Hepatocyte (in vitro differentiated cells): ENCODE measurements around the gene ABR. TPM values are rescaled to one million over a fixed set of nuclear protein-coding genes. Genes with fewer than 3 reads are reported as not detected.
"Not testable (repeated sequence)": the region's sequence is repeated elsewhere in the genome, so short reads cannot be mapped to it uniquely, and the experiment has no call there.

Experiments used
- DNase-seq: peaks from one replicate; pipeline ENCODE4 v3.0.0-alpha.2; 2016; ENCODE audit warnings: low spot score
- H2AFZ ChIP-seq: fragments of 200-600 bp; sonication (generic); 2 replicates; pipeline ENCODE4 v1.6.0; 2016; ENCODE audit warnings: antibody characterized with exemption, mild to moderate bottlenecking
- H3K27ac ChIP-seq: fragments of 200-600 bp; sonication (generic); 2 replicates; pipeline ENCODE4 v1.5.1; 2016; ENCODE audit warnings: mild to moderate bottlenecking
- H3K27me3 ChIP-seq: fragments of 200-600 bp; sonication (generic); 2 replicates; pipeline ENCODE4 v1.6.1; 2016
- H3K36me3 ChIP-seq: fragments of 200-600 bp; sonication (generic); replicated peaks from 2 replicates; pipeline ENCODE4 v1.5.1; 2016; ENCODE audit warnings: low read depth; ENCODE audit not compliant: insufficient read depth
- H3K4me1 ChIP-seq: fragments of 200-600 bp; sonication (generic); 2 replicates; pipeline ENCODE4 v1.5.1; 2016; ENCODE audit warnings: mild to moderate bottlenecking, moderate library complexity; ENCODE audit not compliant: insufficient read depth
- H3K4me2 ChIP-seq: fragments of 200-600 bp; sonication (generic); 2 replicates; pipeline ENCODE4 v1.6.0; 2016
- H3K4me3 ChIP-seq: fragments of 200-600 bp; sonication (generic); 2 replicates; pipeline ENCODE4 v1.5.1; 2016; ENCODE audit warnings: mild to moderate bottlenecking
- H3K79me2 ChIP-seq: fragments of 200-600 bp; sonication (generic); 2 replicates; pipeline ENCODE4 v1.6.0; 2017; ENCODE audit warnings: mild to moderate bottlenecking
- H3K9me2 ChIP-seq: fragments of 200-600 bp; sonication (generic); replicated peaks from 2 replicates; pipeline ENCODE4 v1.6.0; 2017; ENCODE audit warnings: mild to moderate bottlenecking; ENCODE audit not compliant: insufficient read depth
- H3K9me3 ChIP-seq: fragments of 200-600 bp; sonication (generic); 2 replicates; pipeline ENCODE4 v1.5.1; 2016; ENCODE audit warnings: low read depth, mild to moderate bottlenecking
- H4K20me1 ChIP-seq: fragments of 200-600 bp; sonication (generic); 2 replicates; pipeline ENCODE4 v1.6.0; 2016; ENCODE audit warnings: mild to moderate bottlenecking; ENCODE audit not compliant: insufficient read depth, poor library complexity, severe bottlenecking
- EZH2 ChIP-seq: fragments of 200-600 bp; sonication (generic); IDR thresholded peaks from 2 replicates; pipeline ENCODE4 v1.6.1; 2016; ENCODE audit warnings: antibody characterized with exemption, mild to moderate bottlenecking, borderline replicate concordance
- EZH2phosphoT487 ChIP-seq: fragments of 200-600 bp; sonication (generic); IDR thresholded peaks from one replicate; pipeline ENCODE4 v1.6.1; 2018; ENCODE audit warnings: antibody characterized with exemption, mild to moderate bottlenecking, low read depth, moderate library complexity; ENCODE audit not compliant: unreplicated experiment, severe bottlenecking
- WGBS: methylation state at CpG from one replicate; pipeline ENCODE4 v1.1.6; 2016; ENCODE audit warnings: low lambda C conversion rate; ENCODE audit errors: missing lambda C conversion rate; 5-methylcytosine and 5-hydroxymethylcytosine counted together
- polyA plus RNA-seq: library from polyadenylated mRNA; unstranded; fragments of >200 nt; fragmentation: Nextera tagmentation; extraction: Ambion mirVana; gene quantifications from 2 replicates; pipeline ENCODE4 v1.2.1, GENCODE V29; 2016
- total RNA-seq: library from RNA; depleted of rRNA; stranded (reverse); fragments of >200 nt; gene quantifications from 2 replicates; pipeline ENCODE4 v1.2.3, GENCODE V29; 2014
- TF ChIP-seq, protein P1 (sequence below): fragments of 200-600 bp; sonication (generic); IDR thresholded peaks from 2 replicates; pipeline ENCODE4 v1.5.1; 2016; ENCODE audit warnings: antibody characterized with exemption, mild to moderate bottlenecking; ENCODE audit not compliant: poor library complexity

Gene ABR
- total and polyA plus RNA-seq, 2 experiments from 2014 or later, result 26.8 to 51.5 TPM

DNA sequence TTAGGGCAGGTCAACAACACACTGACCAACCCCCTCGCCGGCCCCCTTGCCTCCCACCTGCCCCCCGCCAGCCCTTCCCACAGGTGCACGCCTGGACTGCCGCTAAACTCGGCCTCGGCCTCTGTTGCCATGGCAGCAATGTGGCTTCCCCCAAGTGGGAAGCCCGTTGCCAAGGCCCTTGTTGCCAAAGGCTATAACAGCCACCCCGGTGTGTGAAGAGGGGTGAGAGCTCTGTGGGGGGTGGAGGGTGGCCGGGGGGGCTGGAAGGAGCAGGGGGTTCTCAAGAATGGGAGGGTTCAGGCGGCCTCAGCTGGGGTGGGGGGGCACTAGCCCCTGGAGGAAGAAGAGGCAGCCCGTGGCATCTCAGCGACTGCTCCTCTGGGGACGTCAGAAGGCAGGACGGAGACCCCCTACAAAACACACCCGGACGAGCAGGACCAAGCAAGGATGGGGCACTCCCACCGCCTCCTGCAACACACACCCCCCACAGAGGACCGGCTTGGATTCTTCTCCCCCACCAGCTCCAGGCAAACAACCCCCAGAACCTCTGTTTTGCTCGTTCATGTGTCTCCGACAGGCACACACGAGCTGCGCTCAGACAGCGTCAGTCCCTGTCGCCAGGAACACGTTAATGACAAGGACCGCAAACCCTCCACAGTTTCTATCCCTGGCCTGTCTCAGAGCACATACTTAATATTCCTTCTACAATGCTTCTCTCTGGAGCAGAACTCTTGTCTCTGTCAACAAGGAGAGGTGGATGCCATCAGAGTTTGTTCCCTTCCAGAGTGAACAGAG lies 55.7 kb downstream of the ABR start:
- H3K9me3 ChIP-seq, result no peaks in the 10 kb centered on the region
- 90% methylated on average over 11 of the region's 27 CpGs for WGBS
- no peaks in the 10 kb centered on the region for H4K20me1 ChIP-seq
- no peak overlapping the region for H2AFZ ChIP-seq
- no peak for DNase-seq
- no peak overlapping the region for H3K4me2 ChIP-seq
- H3K4me1 ChIP-seq, result peaks cover 12% of the 10 kb centered on the region
- no peaks in the 10 kb centered on the region for H3K79me2 ChIP-seq
- no peak for TF ChIP-seq EZH2
- TF ChIP-seq, protein P1, sequence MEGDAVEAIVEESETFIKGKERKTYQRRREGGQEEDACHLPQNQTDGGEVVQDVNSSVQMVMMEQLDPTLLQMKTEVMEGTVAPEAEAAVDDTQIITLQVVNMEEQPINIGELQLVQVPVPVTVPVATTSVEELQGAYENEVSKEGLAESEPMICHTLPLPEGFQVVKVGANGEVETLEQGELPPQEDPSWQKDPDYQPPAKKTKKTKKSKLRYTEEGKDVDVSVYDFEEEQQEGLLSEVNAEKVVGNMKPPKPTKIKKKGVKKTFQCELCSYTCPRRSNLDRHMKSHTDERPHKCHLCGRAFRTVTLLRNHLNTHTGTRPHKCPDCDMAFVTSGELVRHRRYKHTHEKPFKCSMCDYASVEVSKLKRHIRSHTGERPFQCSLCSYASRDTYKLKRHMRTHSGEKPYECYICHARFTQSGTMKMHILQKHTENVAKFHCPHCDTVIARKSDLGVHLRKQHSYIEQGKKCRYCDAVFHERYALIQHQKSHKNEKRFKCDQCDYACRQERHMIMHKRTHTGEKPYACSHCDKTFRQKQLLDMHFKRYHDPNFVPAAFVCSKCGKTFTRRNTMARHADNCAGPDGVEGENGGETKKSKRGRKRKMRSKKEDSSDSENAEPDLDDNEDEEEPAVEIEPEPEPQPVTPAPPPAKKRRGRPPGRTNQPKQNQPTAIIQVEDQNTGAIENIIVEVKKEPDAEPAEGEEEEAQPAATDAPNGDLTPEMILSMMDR, result no peak
- no peak for TF ChIP-seq EZH2phosphoT487
- no peak overlapping the region for H3K27ac ChIP-seq
- H3K27me3 ChIP-seq, result no peaks in the 10 kb centered on the region
- no peaks in the 10 kb centered on the region for H3K36me3 ChIP-seq
- H3K9me2 ChIP-seq, result no peaks in the 10 kb centered on the region
- H3K4me3 ChIP-seq, result no peak overlapping the region

DNA sequence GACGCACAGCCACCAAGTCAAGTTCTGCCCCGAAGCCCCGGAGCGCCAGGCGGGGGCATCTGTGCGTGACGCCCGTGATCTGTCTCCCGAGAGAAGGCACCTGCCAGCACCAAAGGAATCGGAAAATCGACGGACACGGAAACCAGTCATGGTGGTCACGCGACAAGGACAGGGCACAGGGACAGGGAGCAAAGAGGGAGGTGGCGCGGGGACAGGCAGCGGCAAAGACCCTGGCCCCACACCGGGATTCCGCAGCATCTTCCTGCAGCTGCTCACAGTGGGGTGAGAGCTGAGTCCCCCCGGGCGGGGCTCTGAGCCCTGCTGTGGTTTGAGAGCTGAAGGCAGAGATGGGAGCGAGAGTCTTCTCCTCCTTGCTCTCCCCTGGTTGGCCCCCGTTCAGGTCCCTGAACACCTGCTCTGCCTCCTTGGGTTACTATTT lies 56.4 kb downstream of the ABR start:
- 85% methylated on average over 24 of the region's 24 CpGs for WGBS
- no peak overlapping the region for H3K4me3 ChIP-seq
- no peak overlapping the region for H2AFZ ChIP-seq
- H3K4me2 ChIP-seq, result no peak overlapping the region
- H3K4me1 ChIP-seq, result peaks cover 12% of the 10 kb centered on the region
- no peaks in the 10 kb centered on the region for H3K79me2 ChIP-seq
- no peaks in the 10 kb centered on the region for H4K20me1 ChIP-seq
- no peaks in the 10 kb centered on the region for H3K27me3 ChIP-seq
- no peaks in the 10 kb centered on the region for H3K9me2 ChIP-seq
- no peaks in the 10 kb centered on the region for H3K36me3 ChIP-seq
- H3K27ac ChIP-seq, result peak overlapping the region; percentile 29
- DNase-seq, result no peak
- H3K9me3 ChIP-seq, result no peaks in the 10 kb centered on the region
- TF ChIP-seq EZH2phosphoT487, result no peak
- TF ChIP-seq, protein P1, result no peak
- TF ChIP-seq EZH2, result no peak

DNA sequence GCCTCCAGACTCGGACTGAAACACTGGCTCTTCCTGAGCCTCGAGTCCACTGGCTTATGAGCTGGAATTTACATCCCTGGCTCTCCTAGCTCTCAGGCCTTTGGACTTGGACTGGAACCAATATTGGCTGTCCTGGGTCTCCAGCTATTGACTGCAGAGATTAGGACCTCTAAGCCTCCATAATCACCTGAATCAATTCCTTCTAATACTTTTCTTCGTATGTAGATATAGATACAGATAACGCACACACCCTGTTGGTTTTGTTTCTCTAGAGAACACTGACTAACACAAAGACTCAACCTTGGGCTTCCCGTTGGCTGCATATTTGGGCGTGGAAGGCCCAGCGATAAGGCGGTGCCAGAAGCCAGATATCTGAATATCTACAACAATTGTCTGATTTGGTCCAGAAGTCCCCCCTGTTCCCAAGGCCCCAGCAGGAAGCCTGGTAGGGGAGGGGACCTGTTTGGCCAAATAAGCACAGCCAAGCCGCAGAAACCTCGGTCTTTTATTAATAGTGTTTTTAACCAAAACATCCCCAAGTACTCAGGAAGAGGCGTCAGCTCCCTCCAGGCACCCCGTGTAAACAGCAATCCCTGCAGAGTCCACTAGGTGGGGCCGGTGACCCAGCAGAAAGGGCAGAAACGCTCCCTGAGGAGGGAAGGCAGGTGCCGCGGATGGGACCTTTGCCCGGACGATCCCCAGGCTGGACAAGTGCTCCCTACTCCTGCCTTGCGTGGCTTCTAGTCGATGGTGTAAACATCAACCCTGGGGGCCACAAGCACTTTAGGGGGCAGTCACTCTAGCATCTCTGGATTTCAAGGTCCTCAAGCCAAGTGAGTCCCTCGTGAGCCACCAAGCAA lies 57.0 kb downstream of the ABR start:
- Histone ChIP-seq H3K9me3 (no peaks in the 10 kb centered on the region), H3K4me3 (no peak overlapping the region), H3K36me3 (no peaks in the 10 kb centered on the region), H3K4me1 (peaks cover 12% of the 10 kb centered on the region), H4K20me1 (no peaks in the 10 kb centered on the region), H3K79me2 (no peaks in the 10 kb centered on the region), H3K27me3 (no peaks in the 10 kb centered on the region), H2AFZ (no peak overlapping the region), H3K9me2 (no peaks in the 10 kb centered on the region), H3K4me2 (peak overlapping the region; percentile 42), H3K27ac (peak overlapping the region; percentile 74)
- TF ChIP-seq, protein P1, result peak; percentile 91
- TF ChIP-seq EZH2, result no peak
- WGBS, result 30% methylated on average over 21 of the region's 21 CpGs
- DNase-seq, result peak; percentile 84

DNA sequence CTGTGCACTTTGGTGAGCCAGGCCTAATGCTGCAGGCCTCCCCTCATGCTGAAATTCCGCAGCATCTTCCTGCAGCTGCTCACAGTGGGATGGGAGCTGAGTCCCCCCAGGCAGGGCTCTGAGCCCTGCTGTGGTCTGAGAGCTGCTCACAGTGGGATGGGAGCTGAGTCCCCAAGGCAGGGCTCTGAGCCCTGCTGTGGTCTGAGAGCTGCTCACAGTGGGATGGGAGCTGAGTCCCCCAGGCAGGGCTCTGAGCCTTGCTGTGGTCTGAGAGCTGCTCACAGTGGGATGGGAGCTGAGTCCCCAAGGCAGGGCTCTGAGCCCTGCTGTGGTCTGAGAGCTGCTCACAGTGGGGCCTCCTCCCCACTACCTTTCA lies 58.4 kb downstream of the ABR start:
- DNase-seq, H4K20me1 ChIP-seq, H3K79me2 ChIP-seq, H3K27me3 ChIP-seq, H3K9me3 ChIP-seq, H3K36me3 ChIP-seq, H3K4me3 ChIP-seq, H3K4me2 ChIP-seq, H3K9me2 ChIP-seq, H2AFZ ChIP-seq, H3K27ac ChIP-seq: not testable (repeated sequence)
- H3K4me1 ChIP-seq, result peaks cover 12% of the 10 kb centered on the region
- 85% methylated on average over 1 of the region's 1 CpG for WGBS
